AG04449 (cell line): ENCODE measurements around the gene SAXO1.

ENCODE experiments used
- CTCF ChIA-PET: fragments of 350-600 bp; formaldehyde crosslinking; extraction: SDS; loops from one replicate; lab custom pipeline; 2021; ENCODE audit warnings: antibody characterized with exemption; lab: Yijun Ruan, JAX
- POLR2A ChIA-PET: fragments of 400-600, 350-600 bp; formaldehyde crosslinking; extraction: SDS; loops from one replicate; lab custom pipeline; 2020; ENCODE audit warnings: antibody characterized with exemption, inconsistent platforms; lab: Yijun Ruan, JAX
- DNase-seq: peaks from one replicate; pipeline ENCODE4 v3.0.0-alpha.2; 2010; ENCODE audit warnings: low read depth, low spot score
- H3K4me3 ChIP-seq: 2 replicates; pipeline ENCODE4 v1.5.1; 2011; ENCODE audit warnings: low read depth, mild to moderate bottlenecking, control low read depth, low read length
- TF ChIP-seq, protein P1 (sequence below): IDR thresholded peaks from one replicate; pipeline ENCODE4 v1.5.1; 2011; ENCODE audit warnings: mild to moderate bottlenecking, moderate library complexity, low read length, control low read depth, inconsistent platforms; ENCODE audit not compliant: insufficient read depth; ENCODE audit errors: missing control alignments

Gene SAXO1

GRCh38 chr9:18985996-18986395, 47.0 kb downstream of the SAXO1 start:
- H3K4me3 ChIP-seq, result no peak overlapping the region
- ChIA-PET CTCF (no interaction called here), POLR2A (no interaction called here)
- DNase-seq, result no peak
- TF ChIP-seq, protein P1, sequence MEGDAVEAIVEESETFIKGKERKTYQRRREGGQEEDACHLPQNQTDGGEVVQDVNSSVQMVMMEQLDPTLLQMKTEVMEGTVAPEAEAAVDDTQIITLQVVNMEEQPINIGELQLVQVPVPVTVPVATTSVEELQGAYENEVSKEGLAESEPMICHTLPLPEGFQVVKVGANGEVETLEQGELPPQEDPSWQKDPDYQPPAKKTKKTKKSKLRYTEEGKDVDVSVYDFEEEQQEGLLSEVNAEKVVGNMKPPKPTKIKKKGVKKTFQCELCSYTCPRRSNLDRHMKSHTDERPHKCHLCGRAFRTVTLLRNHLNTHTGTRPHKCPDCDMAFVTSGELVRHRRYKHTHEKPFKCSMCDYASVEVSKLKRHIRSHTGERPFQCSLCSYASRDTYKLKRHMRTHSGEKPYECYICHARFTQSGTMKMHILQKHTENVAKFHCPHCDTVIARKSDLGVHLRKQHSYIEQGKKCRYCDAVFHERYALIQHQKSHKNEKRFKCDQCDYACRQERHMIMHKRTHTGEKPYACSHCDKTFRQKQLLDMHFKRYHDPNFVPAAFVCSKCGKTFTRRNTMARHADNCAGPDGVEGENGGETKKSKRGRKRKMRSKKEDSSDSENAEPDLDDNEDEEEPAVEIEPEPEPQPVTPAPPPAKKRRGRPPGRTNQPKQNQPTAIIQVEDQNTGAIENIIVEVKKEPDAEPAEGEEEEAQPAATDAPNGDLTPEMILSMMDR, result no peak

GRCh38 chr9:18985464-18985951, 47.5 kb downstream of the SAXO1 start:
- ChIA-PET CTCF (no interaction called here), POLR2A (no interaction called here)
- H3K4me3 ChIP-seq, result no peak overlapping the region
- DNase-seq, result peak; percentile 38
- TF ChIP-seq, protein P1, result no peak

- ChIA-PET POLR2A (no interaction called here), CTCF (no interaction called here)
- DNase-seq, result no peak
- TF ChIP-seq, protein P1, result no peak
- H3K4me3 ChIP-seq, result no peak overlapping the region
Observed at GRCh38 chr9:18982262-18982620, 50.8 kb downstream of the SAXO1 start.

- CTCF ChIA-PET, result no interaction called here
- no peak overlapping the region for H3K4me3 ChIP-seq
- TF ChIP-seq, protein P1, result no peak
- POLR2A ChIA-PET, result no interaction called here
- DNase-seq, result no peak
Observed at GRCh38 chr9:18981476-18982261, 51.3 kb downstream of the SAXO1 start.

GRCh38 chr9:18980189-18980588, 52.8 kb downstream of the SAXO1 start:
- DNase-seq, result no peak
- ChIA-PET CTCF (interaction anchor here (0.7 kb wide), 1 partner anchor 9 kb away, joined by 4 read pairs; no protein-coding TSS in a partner anchor), POLR2A (interaction anchor here (0.6 kb wide), 1 partner anchor 132 kb away, joined by 3 read pairs; no protein-coding TSS in a partner anchor)
- no peak overlapping the region for H3K4me3 ChIP-seq
- TF ChIP-seq, protein P1, result no peak

GRCh38 chr9:18979367-18979766, 53.6 kb downstream of the SAXO1 start:
- no peak for DNase-seq
- TF ChIP-seq, protein P1, result no peak
- ChIA-PET POLR2A (no interaction called here), CTCF (interaction anchor here (0.7 kb wide), 1 partner anchor 9 kb away, joined by 4 read pairs; no protein-coding TSS in a partner anchor)
- no peak overlapping the region for H3K4me3 ChIP-seq
